Esophagus (tissue), 2 donors: ENCODE results near the gene AUTS2. TPM values are rescaled to one million over a fixed set of nuclear protein-coding genes. Genes with fewer than 3 reads are reported as not detected.

ENCODE experiments used
- H3K27ac ChIP-seq, 2 donors: one replicate each; pipeline ENCODE4 v1.5.1; 2013; ENCODE audit warnings: low read depth in 2 of 2, mild to moderate bottlenecking in 2 of 2, inconsistent platforms in 1 of 2, low read length in 1 of 2, moderate library complexity in 1 of 2
- H3K27me3 ChIP-seq, 2 donors: one replicate each; pipeline ENCODE4 v1.6.1; 2013; ENCODE audit warnings: low read length in 2 of 2, control low read depth in 1 of 2, mild to moderate bottlenecking in 1 of 2; ENCODE audit not compliant: insufficient read depth in 2 of 2, control insufficient read depth in 1 of 2
- H3K36me3 ChIP-seq, 2 donors: one replicate each; pipeline ENCODE4 v1.6.1; 2013; ENCODE audit warnings: low read length in 1 of 2; ENCODE audit not compliant: control insufficient read depth in 2 of 2, insufficient read depth in 2 of 2
- H3K4me1 ChIP-seq, 2 donors: one replicate each; pipeline ENCODE4 v1.6.1; 2013; ENCODE audit warnings: low read length in 1 of 2; ENCODE audit not compliant: control insufficient read depth in 2 of 2, insufficient read depth in 2 of 2
- H3K4me3 ChIP-seq, 2 donors: one replicate each; pipeline ENCODE4 v1.5.1; 2013; ENCODE audit warnings: low read length in 2 of 2, mild to moderate bottlenecking in 2 of 2, low read depth in 1 of 2, moderate library complexity in 1 of 2
- H3K9me3 ChIP-seq, 2 donors: one replicate each; pipeline ENCODE4 v1.6.1; 2013; ENCODE audit warnings: mild to moderate bottlenecking in 2 of 2, low read depth in 1 of 2, low read length in 1 of 2, moderate library complexity in 1 of 2; ENCODE audit not compliant: control insufficient read depth in 2 of 2, insufficient read depth in 1 of 2
- WGBS, 2 donors: extraction: QIAGEN DNeasy Blood & Tissue Kit; methylation state at CpG; one replicate each; pipeline ENCODE4 v1.1.7; 2013; 5-methylcytosine and 5-hydroxymethylcytosine counted together
- polyA plus RNA-seq, 2 donors: library from polyadenylated mRNA; stranded (reverse); fragments of 200-250 nt; gene quantifications; one replicate each; pipeline ENCODE4 v1.2.3, GENCODE V29; 2013
- donor health status: healthy with polysubstance abuse.
- donor health status: Bipolar disorder and iron deficiency.

The AUTS2 gene
- polyA plus RNA-seq, 2 donors, result 8.3 to 15.6 TPM

GRCh38 chr7:69903410-69903809 lies 305.1 kb downstream of the AUTS2 start:
- H3K9me3 ChIP-seq, result no peaks in the 10 kb centered on the region
- no peaks in the 10 kb centered on the region for H3K27me3 ChIP-seq
- H3K4me1 ChIP-seq, result peaks cover 0 to 3% of the 10 kb centered on the region in 2 donors
- no peak overlapping the region for H3K4me3 ChIP-seq
- H3K36me3 ChIP-seq, result no peaks in the 10 kb centered on the region
- H3K27ac ChIP-seq, result no peak overlapping the region

GRCh38 chr7:69906283-69906995 lies 308.2 kb downstream of the AUTS2 start:
- H3K36me3 ChIP-seq, result no peaks in the 10 kb centered on the region
- no peaks in the 10 kb centered on the region for H3K27me3 ChIP-seq
- 82 to 85% methylated on average over 8 of the region's 8 CpGs for WGBS, 2 donors
- H3K9me3 ChIP-seq, result peaks cover 1 to 4% of the 10 kb centered on the region in 2 donors
- H3K27ac ChIP-seq, result no peak overlapping the region
- no peak overlapping the region for H3K4me3 ChIP-seq
- peaks cover 0 to 3% of the 10 kb centered on the region in 2 donors for H3K4me1 ChIP-seq

DNA sequence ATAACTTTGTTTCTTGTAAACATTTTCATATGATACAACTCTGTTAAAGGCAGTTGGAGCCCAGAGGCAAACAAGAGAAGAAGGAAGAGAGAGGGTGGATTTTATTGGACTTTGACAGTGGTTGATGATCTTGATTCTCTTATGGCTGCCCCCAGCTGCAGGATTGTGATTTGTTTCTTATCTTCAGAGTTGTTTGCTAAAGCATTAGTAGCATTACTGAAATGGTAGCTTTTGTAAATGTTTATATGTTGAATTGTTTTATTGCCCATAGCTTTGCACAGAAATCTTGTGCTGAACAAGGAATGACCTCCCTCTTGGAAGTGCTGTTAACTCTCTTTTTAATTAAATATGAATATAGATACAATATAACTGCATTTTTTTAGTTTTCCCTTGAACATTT lies 309.4 kb downstream of the AUTS2 start:
- H3K27ac ChIP-seq, result no peak overlapping the region
- H3K36me3 ChIP-seq, result no peaks in the 10 kb centered on the region
- peaks cover 1 to 4% of the 10 kb centered on the region in 2 donors for H3K9me3 ChIP-seq
- H3K4me3 ChIP-seq, result no peak overlapping the region
- H3K27me3 ChIP-seq, result no peaks in the 10 kb centered on the region
- H3K4me1 ChIP-seq, result peaks cover 0 to 5% of the 10 kb centered on the region in 2 donors

DNA sequence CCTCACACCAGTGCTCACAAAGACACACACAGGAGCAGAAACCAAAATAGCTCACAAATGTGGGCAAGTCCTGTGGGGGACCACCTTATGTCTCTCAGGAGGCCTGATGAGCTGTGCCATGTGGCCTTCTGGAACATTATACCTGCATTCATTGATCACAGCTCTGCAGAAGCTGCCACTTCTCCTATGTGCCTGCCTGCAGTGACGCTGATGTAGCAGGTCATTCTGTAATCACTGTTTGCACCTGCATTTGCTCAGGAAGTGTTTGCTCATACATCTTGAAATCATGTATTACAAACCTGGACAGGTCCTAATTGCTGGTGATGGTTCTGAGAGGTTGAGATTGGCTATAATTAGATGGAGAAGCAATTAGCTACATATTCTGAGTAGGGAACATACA lies 310.2 kb downstream of the AUTS2 start:
- H3K36me3 ChIP-seq, result no peaks in the 10 kb centered on the region
- no peak overlapping the region for H3K4me3 ChIP-seq
- peaks cover 0 to 5% of the 10 kb centered on the region in 2 donors for H3K4me1 ChIP-seq
- H3K27me3 ChIP-seq, result no peaks in the 10 kb centered on the region
- no peak overlapping the region for H3K27ac ChIP-seq
- 77 to 87% methylated on average over 1 of the region's 1 CpG for WGBS, 2 donors
- H3K9me3 ChIP-seq, result peaks cover 1 to 4% of the 10 kb centered on the region in 2 donors

GRCh38 chr7:69910150-69910549 lies 311.9 kb downstream of the AUTS2 start:
- peaks cover 1 to 4% of the 10 kb centered on the region in 2 donors for H3K9me3 ChIP-seq
- H3K27me3 ChIP-seq, result no peaks in the 10 kb centered on the region
- no peak overlapping the region for H3K27ac ChIP-seq
- H3K4me1 ChIP-seq, result peaks cover 0 to 5% of the 10 kb centered on the region in 2 donors
- H3K4me3 ChIP-seq, result no peak overlapping the region
- 71 to 85% methylated on average over 3 of the region's 3 CpGs for WGBS, 2 donors
- no peaks in the 10 kb centered on the region for H3K36me3 ChIP-seq

- 94 to 98% methylated on average over 8 of the region's 8 CpGs for WGBS, 2 donors
Measured at GRCh38 chr7:69911337-69911736, 313.1 kb downstream of the AUTS2 start.

GRCh38 chr7:69912141-69912540 lies 313.9 kb downstream of the AUTS2 start:
- 88 to 94% methylated on average over 6 of the region's 6 CpGs for WGBS, 2 donors
- Histone ChIP-seq H3K9me3 (peaks cover 1 to 4% of the 10 kb centered on the region in 2 donors), H3K27ac (no peak overlapping the region), H3K27me3 (no peaks in the 10 kb centered on the region), H3K4me1 (peaks cover 0 to 2% of the 10 kb centered on the region in 2 donors), H3K36me3 (no peaks in the 10 kb centered on the region), H3K4me3 (no peak overlapping the region)

More at GRCh38 chr7:69911337-69911736, 313.1 kb downstream of the AUTS2 start:
- H3K27me3 ChIP-seq, result no peaks in the 10 kb centered on the region
- H3K4me3 ChIP-seq, result no peak overlapping the region
- peaks cover 1 to 4% of the 10 kb centered on the region in 2 donors for H3K9me3 ChIP-seq
- no peak overlapping the region for H3K27ac ChIP-seq
- H3K4me1 ChIP-seq, result peaks cover 0 to 2% of the 10 kb centered on the region in 2 donors
- H3K36me3 ChIP-seq, result no peaks in the 10 kb centered on the region

- Histone ChIP-seq H3K4me3 (no peak overlapping the region), H3K36me3 (no peaks in the 10 kb centered on the region), H3K9me3 (peaks cover 1 to 4% of the 10 kb centered on the region in 2 donors), H3K4me1 (peaks cover 0 to 2% of the 10 kb centered on the region in 2 donors), H3K27ac (no peak overlapping the region), H3K27me3 (no peaks in the 10 kb centered on the region)
- WGBS, 2 donors, result 74 to 80% methylated on average over 1 of the region's 1 CpG
Measured at GRCh38 chr7:69912846-69913245, 314.6 kb downstream of the AUTS2 start.

GRCh38 chr7:69919426-69920111 lies 321.3 kb downstream of the AUTS2 start:
- no peaks in the 10 kb centered on the region for H3K27me3 ChIP-seq
- no peak overlapping the region for H3K27ac ChIP-seq
- WGBS, 2 donors, result 86 to 87% methylated on average over 4 of the region's 4 CpGs

DNA sequence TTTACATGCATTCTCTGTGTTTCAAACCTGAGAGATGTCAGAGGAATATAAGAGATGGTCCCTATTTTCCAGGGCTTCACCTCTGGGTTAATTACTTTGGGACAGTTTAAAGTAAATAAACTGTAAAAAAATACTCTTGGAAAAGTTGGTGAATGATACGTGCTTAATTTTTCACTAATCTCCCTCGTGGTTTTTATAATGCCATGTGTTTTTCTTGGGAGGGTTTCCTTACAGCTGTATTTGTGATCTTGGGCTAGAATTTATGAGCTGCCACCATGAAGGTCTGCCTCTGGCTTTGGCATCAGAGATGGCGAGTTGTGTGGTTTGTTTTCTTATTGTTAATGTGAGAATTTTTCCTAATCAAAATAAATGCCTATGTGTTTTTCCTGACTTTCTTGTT lies 322.5 kb downstream of the AUTS2 start:
- Histone ChIP-seq H3K27ac (no peak overlapping the region), H3K4me1 (no peaks in the 10 kb centered on the region), H3K9me3 (no peaks in the 10 kb centered on the region), H3K27me3 (no peaks in the 10 kb centered on the region), H3K4me3 (no peak overlapping the region), H3K36me3 (no peaks in the 10 kb centered on the region)
- WGBS, 2 donors, result 57 to 64% methylated on average over 3 of the region's 3 CpGs

More at GRCh38 chr7:69919426-69920111, 321.3 kb downstream of the AUTS2 start:
- Histone ChIP-seq H3K36me3 (no peaks in the 10 kb centered on the region), H3K4me3 (no peak overlapping the region), H3K9me3 (no peaks in the 10 kb centered on the region), H3K4me1 (no peaks in the 10 kb centered on the region)
